Esophagus squamous epithelium (tissue), 4 donors: ENCODE data around the gene C1RL.

Experiments
- POLR2A ChIP-seq, 4 donors: fragments of 450-650 bp; IDR thresholded peaks; one replicate each; pipeline ENCODE4 v1.6.1; 2017; ENCODE audit warnings: antibody characterized with exemption in 4 of 4, mild to moderate bottlenecking in 4 of 4, moderate library complexity in 3 of 4
- TF ChIP-seq, protein P1 (sequence below), 6 experiments: fragments of 450-650 bp in 4 of 6; fragments of 200-600 bp in 2 of 6; sonication (generic) in 2 of 6; IDR thresholded peaks; one replicate each; pipeline ENCODE4 v1.5.1; 2016 to 2019; ENCODE audit warnings: antibody characterized with exemption in 6 of 6, mild to moderate bottlenecking in 4 of 6, moderate library complexity in 4 of 6

- TF ChIP-seq, protein P1, sequence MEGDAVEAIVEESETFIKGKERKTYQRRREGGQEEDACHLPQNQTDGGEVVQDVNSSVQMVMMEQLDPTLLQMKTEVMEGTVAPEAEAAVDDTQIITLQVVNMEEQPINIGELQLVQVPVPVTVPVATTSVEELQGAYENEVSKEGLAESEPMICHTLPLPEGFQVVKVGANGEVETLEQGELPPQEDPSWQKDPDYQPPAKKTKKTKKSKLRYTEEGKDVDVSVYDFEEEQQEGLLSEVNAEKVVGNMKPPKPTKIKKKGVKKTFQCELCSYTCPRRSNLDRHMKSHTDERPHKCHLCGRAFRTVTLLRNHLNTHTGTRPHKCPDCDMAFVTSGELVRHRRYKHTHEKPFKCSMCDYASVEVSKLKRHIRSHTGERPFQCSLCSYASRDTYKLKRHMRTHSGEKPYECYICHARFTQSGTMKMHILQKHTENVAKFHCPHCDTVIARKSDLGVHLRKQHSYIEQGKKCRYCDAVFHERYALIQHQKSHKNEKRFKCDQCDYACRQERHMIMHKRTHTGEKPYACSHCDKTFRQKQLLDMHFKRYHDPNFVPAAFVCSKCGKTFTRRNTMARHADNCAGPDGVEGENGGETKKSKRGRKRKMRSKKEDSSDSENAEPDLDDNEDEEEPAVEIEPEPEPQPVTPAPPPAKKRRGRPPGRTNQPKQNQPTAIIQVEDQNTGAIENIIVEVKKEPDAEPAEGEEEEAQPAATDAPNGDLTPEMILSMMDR (IDR thresholded peaks at IDR 0.05), result no peak
- no peak for TF ChIP-seq POLR2A (IDR thresholded peaks at IDR 0.05)
Measured at GRCh38 chr12:7136071-7136470, 27.1 kb upstream of the C1RL start.
